ENCODE results near the gene USP10.
A peak's percentile ranks its signal among the peaks of the same experiment; 100 is the strongest.

USP10 gene

DNA sequence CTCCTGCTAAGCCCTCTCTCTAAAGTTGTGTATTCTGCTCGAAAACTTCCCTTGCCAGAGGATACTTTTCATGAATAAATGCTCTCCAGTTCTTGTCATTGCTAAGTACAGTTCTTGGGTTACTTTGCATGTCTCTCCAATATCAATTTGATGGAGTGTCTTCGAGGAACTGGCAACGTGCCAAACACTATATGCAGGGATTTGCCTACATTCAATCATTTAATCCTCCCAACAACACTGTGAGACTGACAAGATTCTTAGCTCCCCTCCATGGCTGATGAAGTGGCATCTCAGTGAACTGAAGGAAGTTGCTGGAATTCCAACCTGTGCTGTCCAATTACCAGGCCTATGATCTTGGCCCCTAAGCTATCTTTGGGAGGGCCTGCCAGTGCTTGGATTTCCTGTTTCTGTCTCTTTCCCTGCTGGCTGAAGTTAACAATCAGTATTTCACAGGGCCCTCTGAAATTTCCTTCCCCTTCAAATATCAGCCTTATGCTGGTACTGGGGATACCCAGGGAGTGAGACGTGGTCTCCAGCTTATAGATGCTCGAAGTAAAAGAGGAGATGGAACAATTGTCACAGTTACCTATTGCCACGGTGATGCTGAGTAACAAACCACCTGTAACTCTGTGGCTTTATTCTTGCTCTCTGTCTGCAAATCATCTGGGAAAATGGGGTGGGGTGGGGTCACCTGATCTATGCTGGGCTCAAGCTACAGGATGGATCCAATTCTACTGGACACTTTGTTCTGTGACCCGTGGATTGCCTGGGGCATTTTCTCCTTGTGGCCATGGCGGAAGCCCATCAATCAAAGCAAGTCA lies 100.6 kb downstream of the USP10 start:
- Histone ChIP-seq H3K9ac (ENCODE audit: insufficient read length, low read depth) (no peak overlapping the region), H3K9me3 (ENCODE audit: insufficient read depth, low read length) (no peaks in the 10 kb centered on the region), H3K27me3 (ENCODE audit: insufficient read depth, insufficient read length) (no peaks in the 10 kb centered on the region), H3K4me3 (ENCODE audit: insufficient read length, low read depth) (no peak overlapping the region), H3K4me1 (ENCODE audit: insufficient read depth, insufficient read length) (peaks cover 8% of the 10 kb centered on the region), H3K36me3 (ENCODE audit: insufficient read depth, insufficient read length, low read length) (no peaks in the 10 kb centered on the region)
- TF ChIP-seq YY1 (IDR thresholded peaks at IDR 0.05; ENCODE audit: insufficient read depth, insufficient read length) (no peak), ZNF274 (IDR thresholded peaks at IDR 0.05; ENCODE audit: low read depth, low read length) (no peak), SUZ12 (IDR thresholded peaks at IDR 0.05; ENCODE audit: extremely low read depth, insufficient read depth, insufficient read length) (no peak)
- DNase-seq (ENCODE audit: low read depth, low spot score) = no peak

DNA sequence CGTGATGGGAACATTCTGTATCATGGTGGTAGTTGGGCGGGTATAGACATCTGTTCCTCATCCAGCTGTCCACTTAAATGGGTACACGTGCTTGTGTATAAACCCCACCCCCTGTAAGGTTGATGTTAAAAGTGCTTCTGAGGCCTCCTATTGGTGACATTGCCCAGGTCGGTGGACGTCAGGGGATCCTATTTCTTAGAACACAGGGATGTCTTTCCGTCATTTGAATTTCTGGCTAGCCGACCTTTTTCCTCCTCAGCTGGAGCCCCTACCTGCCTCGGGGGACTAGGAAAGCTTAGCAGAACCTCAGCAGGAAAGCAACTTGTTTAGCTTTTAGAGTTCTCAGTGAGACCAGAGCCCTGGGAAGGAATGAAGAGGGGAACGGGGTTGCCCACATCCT lies 103.3 kb downstream of the USP10 start:
- H3K27me3 ChIP-seq (ENCODE audit: insufficient read depth, insufficient read length) = no peaks in the 10 kb centered on the region
- no peak for DNase-seq (ENCODE audit: low read depth, low spot score)
- peak overlapping the region; percentile 27 for H3K9ac ChIP-seq (ENCODE audit: insufficient read length, low read depth)
- TF ChIP-seq ZNF274 (IDR thresholded peaks at IDR 0.05; ENCODE audit: low read depth, low read length) = no peak
- no peak for TF ChIP-seq SUZ12 (IDR thresholded peaks at IDR 0.05; ENCODE audit: extremely low read depth, insufficient read depth, insufficient read length)
- no peak for TF ChIP-seq YY1 (IDR thresholded peaks at IDR 0.05; ENCODE audit: insufficient read depth, insufficient read length)
- H3K4me1 ChIP-seq (ENCODE audit: insufficient read depth, insufficient read length) = peaks cover 8% of the 10 kb centered on the region
- no peaks in the 10 kb centered on the region for H3K36me3 ChIP-seq (ENCODE audit: insufficient read depth, insufficient read length, low read length)
- no peaks in the 10 kb centered on the region for H3K9me3 ChIP-seq (ENCODE audit: insufficient read depth, low read length)
- H3K4me3 ChIP-seq (ENCODE audit: insufficient read length, low read depth) = no peak overlapping the region

- Histone ChIP-seq H3K27me3 (ENCODE audit: insufficient read depth, insufficient read length) (no peaks in the 10 kb centered on the region), H3K9ac (ENCODE audit: insufficient read length, low read depth) (no peak overlapping the region), H3K4me3 (ENCODE audit: insufficient read length, low read depth) (no peak overlapping the region), H3K4me1 (ENCODE audit: insufficient read depth, insufficient read length) (peaks cover 10% of the 10 kb centered on the region), H3K9me3 (ENCODE audit: insufficient read depth, low read length) (no peaks in the 10 kb centered on the region), H3K36me3 (ENCODE audit: insufficient read depth, insufficient read length, low read length) (no peaks in the 10 kb centered on the region)
- TF ChIP-seq ZNF274 (IDR thresholded peaks at IDR 0.05; ENCODE audit: low read depth, low read length) = no peak
- DNase-seq (ENCODE audit: low read depth, low spot score) = no peak
These were observed 104.5 kb downstream of the USP10 start for GRCh38 chr16:84804326-84804725.

DNA sequence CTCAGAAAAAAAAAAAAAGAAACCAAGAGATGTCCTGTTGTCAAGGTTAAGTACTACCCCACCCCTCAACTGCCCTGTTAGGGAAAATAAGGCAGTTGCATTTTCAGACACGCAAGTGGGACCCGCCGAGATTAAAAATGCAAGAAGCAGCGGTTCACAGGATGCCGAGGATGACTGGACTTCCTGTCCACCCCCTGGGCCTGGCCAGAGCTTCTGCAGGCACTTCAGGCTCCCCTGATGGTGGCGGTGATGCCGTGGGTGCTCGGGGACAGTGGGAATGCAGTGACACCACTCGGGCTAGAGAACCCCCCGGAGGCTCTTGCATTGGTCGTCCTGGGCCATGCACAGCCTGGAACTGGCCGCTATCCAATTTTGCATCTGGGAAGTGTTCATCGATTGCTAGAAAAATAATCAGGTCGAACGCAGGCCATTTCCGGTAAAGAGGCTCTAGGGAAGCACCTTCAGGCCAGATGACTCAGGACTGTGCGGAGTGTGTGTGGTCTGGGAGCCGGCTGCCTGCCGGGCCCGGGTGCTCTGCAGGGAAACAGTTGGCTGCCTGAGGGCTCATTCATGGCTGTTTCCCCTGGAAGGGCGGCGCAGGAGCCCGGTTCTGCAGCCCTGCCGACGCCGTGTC lies 106.6 kb downstream of the USP10 start:
- H3K36me3 ChIP-seq (ENCODE audit: insufficient read depth, insufficient read length, low read length) = no peaks in the 10 kb centered on the region
- no peak for DNase-seq (ENCODE audit: low read depth, low spot score)
- TF ChIP-seq ZNF274 (IDR thresholded peaks at IDR 0.05; ENCODE audit: low read depth, low read length) (no peak), YY1 (IDR thresholded peaks at IDR 0.05; ENCODE audit: insufficient read depth, insufficient read length) (peak; percentile 10), SUZ12 (IDR thresholded peaks at IDR 0.05; ENCODE audit: extremely low read depth, insufficient read depth, insufficient read length) (no peak)
- H3K9me3 ChIP-seq (ENCODE audit: insufficient read depth, low read length) = no peaks in the 10 kb centered on the region
- H3K4me3 ChIP-seq (ENCODE audit: insufficient read length, low read depth) = peak overlapping the region; percentile 13
- H3K4me1 ChIP-seq (ENCODE audit: insufficient read depth, insufficient read length) = peaks cover 10% of the 10 kb centered on the region
- H3K9ac ChIP-seq (ENCODE audit: insufficient read length, low read depth) = peak overlapping the region; percentile 52
- peaks cover 5% of the 10 kb centered on the region for H3K27me3 ChIP-seq (ENCODE audit: insufficient read depth, insufficient read length)

GRCh38 chr16:84806890-84807258 lies 107.1 kb downstream of the USP10 start:
- no peak for DNase-seq (ENCODE audit: low read depth, low spot score)
- TF ChIP-seq YY1 (IDR thresholded peaks at IDR 0.05; ENCODE audit: insufficient read depth, insufficient read length) = no peak
- TF ChIP-seq ZNF274 (IDR thresholded peaks at IDR 0.05; ENCODE audit: low read depth, low read length) = no peak
- no peak for TF ChIP-seq SUZ12 (IDR thresholded peaks at IDR 0.05; ENCODE audit: extremely low read depth, insufficient read depth, insufficient read length)
- H3K4me3 ChIP-seq (ENCODE audit: insufficient read length, low read depth) = peak overlapping the region; percentile 13

GRCh38 chr16:84807776-84808175 lies 108.0 kb downstream of the USP10 start:
- no peaks in the 10 kb centered on the region for H3K9me3 ChIP-seq (ENCODE audit: insufficient read depth, low read length)
- peaks cover 10% of the 10 kb centered on the region for H3K27me3 ChIP-seq (ENCODE audit: insufficient read depth, insufficient read length)
- peaks cover 10% of the 10 kb centered on the region for H3K4me1 ChIP-seq (ENCODE audit: insufficient read depth, insufficient read length)
- H3K36me3 ChIP-seq (ENCODE audit: insufficient read depth, insufficient read length, low read length) = no peaks in the 10 kb centered on the region
- H3K9ac ChIP-seq (ENCODE audit: insufficient read length, low read depth) = no peak overlapping the region
- no peak for DNase-seq (ENCODE audit: low read depth, low spot score)
- TF ChIP-seq SUZ12 (IDR thresholded peaks at IDR 0.05; ENCODE audit: extremely low read depth, insufficient read depth, insufficient read length) = no peak
- no peak for TF ChIP-seq YY1 (IDR thresholded peaks at IDR 0.05; ENCODE audit: insufficient read depth, insufficient read length)
- TF ChIP-seq ZNF274 (IDR thresholded peaks at IDR 0.05; ENCODE audit: low read depth, low read length) = no peak
- H3K4me3 ChIP-seq (ENCODE audit: insufficient read length, low read depth) = no peak overlapping the region

More at GRCh38 chr16:84806890-84807258, 107.1 kb downstream of the USP10 start:
- Histone ChIP-seq H3K4me1 (ENCODE audit: insufficient read depth, insufficient read length) (peaks cover 10% of the 10 kb centered on the region), H3K27me3 (ENCODE audit: insufficient read depth, insufficient read length) (peaks cover 8% of the 10 kb centered on the region), H3K36me3 (ENCODE audit: insufficient read depth, insufficient read length, low read length) (no peaks in the 10 kb centered on the region), H3K9ac (ENCODE audit: insufficient read length, low read depth) (peak overlapping the region; percentile 52), H3K9me3 (ENCODE audit: insufficient read depth, low read length) (no peaks in the 10 kb centered on the region)

- Histone ChIP-seq H3K36me3 (ENCODE audit: insufficient read depth, insufficient read length, low read length) (no peaks in the 10 kb centered on the region), H3K9me3 (ENCODE audit: insufficient read depth, low read length) (0 out of 2 replicates have a peak, but pooled peaks cover 4% of the 10 kb centered on the region), H3K9ac (ENCODE audit: insufficient read length, low read depth) (no peak overlapping the region), H3K27me3 (ENCODE audit: insufficient read depth, insufficient read length) (peaks cover 14% of the 10 kb centered on the region), H3K4me1 (ENCODE audit: insufficient read depth, insufficient read length) (peaks cover 2% of the 10 kb centered on the region), H3K4me3 (ENCODE audit: insufficient read length, low read depth) (no peak overlapping the region)
- no peak for DNase-seq (ENCODE audit: low read depth, low spot score)
- TF ChIP-seq YY1 (IDR thresholded peaks at IDR 0.05; ENCODE audit: insufficient read depth, insufficient read length) = no peak
- no peak for TF ChIP-seq SUZ12 (IDR thresholded peaks at IDR 0.05; ENCODE audit: extremely low read depth, insufficient read depth, insufficient read length)
- TF ChIP-seq ZNF274 (IDR thresholded peaks at IDR 0.05; ENCODE audit: low read depth, low read length) = no peak
These were observed 109.0 kb downstream of the USP10 start for GRCh38 chr16:84808826-84809225.

Measured in NT2/D1 (cell line).